RWPE1 (cell line): ENCODE data around the gene STPG4.

Source experiments
- CTCF ChIA-PET: fragments of 350-600 bp; sonication (Branson Sonifier 250); formaldehyde crosslinking; extraction: SDS; loops from one replicate; lab custom pipeline; 2021; lab: Yijun Ruan, JAX
- POLR2A ChIA-PET: fragments of 400-600 bp; formaldehyde crosslinking; extraction: SDS; loops from one replicate; lab custom pipeline; 2020; ENCODE audit warnings: antibody characterized with exemption; ENCODE audit not compliant: low non-redundant PET; lab: Yijun Ruan, JAX
- DNase-seq: peaks from one replicate; pipeline ENCODE4 v3.0.0; 2012; ENCODE audit warnings: low spot score
- H3K27ac ChIP-seq: fragments of 450-650 bp; 2 replicates; pipeline ENCODE4 v1.5.1; 2017
- TF ChIP-seq, protein P1 (sequence below): fragments of 450-650 bp; conservative IDR thresholded peaks from 2 replicates; pipeline ENCODE4 v1.5.1; 2017; ENCODE audit warnings: low read depth, mild to moderate bottlenecking

The STPG4 gene

GRCh38 chr2:47068981-47069627 is 86.0 kb downstream of the STPG4 start:
- CTCF ChIA-PET = interaction anchor here (1.7 kb wide), 1 partner anchor 254 kb away, joined by 8 read pairs; no protein-coding TSS in a partner anchor
- DNase-seq = no peak
- TF ChIP-seq, protein P1, sequence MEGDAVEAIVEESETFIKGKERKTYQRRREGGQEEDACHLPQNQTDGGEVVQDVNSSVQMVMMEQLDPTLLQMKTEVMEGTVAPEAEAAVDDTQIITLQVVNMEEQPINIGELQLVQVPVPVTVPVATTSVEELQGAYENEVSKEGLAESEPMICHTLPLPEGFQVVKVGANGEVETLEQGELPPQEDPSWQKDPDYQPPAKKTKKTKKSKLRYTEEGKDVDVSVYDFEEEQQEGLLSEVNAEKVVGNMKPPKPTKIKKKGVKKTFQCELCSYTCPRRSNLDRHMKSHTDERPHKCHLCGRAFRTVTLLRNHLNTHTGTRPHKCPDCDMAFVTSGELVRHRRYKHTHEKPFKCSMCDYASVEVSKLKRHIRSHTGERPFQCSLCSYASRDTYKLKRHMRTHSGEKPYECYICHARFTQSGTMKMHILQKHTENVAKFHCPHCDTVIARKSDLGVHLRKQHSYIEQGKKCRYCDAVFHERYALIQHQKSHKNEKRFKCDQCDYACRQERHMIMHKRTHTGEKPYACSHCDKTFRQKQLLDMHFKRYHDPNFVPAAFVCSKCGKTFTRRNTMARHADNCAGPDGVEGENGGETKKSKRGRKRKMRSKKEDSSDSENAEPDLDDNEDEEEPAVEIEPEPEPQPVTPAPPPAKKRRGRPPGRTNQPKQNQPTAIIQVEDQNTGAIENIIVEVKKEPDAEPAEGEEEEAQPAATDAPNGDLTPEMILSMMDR = no peak
- peak overlapping the region; percentile 83 for H3K27ac ChIP-seq
- POLR2A ChIA-PET = interaction anchor here (0.7 kb wide), 1 partner anchor 155 kb away, joined by 4 read pairs; no protein-coding TSS in a partner anchor

DNA sequence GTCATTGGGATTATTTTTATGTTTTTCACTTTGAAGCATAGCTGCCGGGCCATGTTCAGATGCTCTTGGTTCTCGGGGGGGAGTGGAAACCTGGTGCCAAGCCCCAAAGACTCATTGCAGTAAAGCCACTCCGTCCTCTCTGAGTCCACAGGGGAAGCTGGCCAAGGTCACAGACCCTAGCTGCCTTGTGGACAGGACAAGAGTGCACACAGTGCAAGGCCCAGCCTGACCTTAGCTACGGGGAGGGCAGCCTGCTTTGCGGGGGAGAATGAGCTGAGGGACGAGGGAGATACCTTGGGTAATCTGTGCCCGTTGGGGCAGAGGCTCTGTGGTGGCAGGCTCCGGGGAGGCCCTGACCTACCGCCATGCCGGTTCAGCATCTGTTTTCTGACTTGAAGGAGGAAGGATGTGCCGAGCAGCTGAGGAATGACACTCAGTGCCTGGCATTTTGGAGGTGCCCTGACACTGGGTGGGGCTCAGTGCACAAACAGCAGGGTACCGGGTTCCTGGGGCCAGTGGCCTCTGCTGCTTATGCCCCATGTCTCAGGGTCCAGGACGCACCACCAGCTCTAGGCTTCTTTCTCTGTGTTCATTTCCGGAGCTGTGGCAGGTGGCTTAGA is 87.2 kb downstream of the STPG4 start:
- TF ChIP-seq, protein P1 = no peak
- CTCF ChIA-PET = interaction anchor here (0.6 kb wide), 1 partner anchor 147 kb away, joined by 4 read pairs; no protein-coding TSS in a partner anchor
- POLR2A ChIA-PET = interaction anchor here (0.7 kb wide), 1 partner anchor 154 kb away, joined by 4 read pairs; no protein-coding TSS in a partner anchor
- DNase-seq = no peak
- peak overlapping the region; percentile 83 for H3K27ac ChIP-seq

DNA sequence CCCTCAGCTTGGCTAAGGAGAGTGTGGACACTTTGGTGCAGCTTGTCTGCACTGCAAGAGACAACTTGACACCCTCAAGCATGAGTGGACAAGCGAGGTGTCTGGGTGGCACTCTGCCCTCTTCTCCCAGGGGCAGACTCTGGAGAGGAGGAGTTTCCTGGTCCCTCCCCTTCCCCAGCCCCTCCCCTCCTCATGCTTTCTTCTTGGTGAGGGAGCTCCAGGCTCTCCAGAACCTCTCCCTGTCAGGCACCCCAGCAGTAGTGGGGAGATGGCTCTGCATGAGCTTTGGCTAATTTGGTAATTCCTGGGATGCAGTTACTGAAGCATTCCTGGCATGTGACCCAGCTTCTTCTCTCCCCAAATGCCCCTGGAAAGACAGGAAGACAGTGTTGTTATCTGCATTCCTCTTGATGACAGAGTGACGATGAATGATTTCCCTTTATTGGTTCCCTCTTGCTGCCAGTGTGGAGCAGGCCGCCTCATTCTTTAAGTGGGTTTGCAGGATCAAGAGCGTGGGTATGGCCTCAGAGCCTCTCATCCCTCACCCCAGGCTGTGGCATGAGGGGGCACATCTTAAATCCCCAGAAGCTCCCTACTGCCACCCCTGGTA is 89.2 kb downstream of the STPG4 start:
- peak overlapping the region; percentile 63 for H3K27ac ChIP-seq
- DNase-seq = peak; percentile 49
- ChIA-PET CTCF (no interaction called here), POLR2A (no interaction called here)
- TF ChIP-seq, protein P1 = no peak

DNA sequence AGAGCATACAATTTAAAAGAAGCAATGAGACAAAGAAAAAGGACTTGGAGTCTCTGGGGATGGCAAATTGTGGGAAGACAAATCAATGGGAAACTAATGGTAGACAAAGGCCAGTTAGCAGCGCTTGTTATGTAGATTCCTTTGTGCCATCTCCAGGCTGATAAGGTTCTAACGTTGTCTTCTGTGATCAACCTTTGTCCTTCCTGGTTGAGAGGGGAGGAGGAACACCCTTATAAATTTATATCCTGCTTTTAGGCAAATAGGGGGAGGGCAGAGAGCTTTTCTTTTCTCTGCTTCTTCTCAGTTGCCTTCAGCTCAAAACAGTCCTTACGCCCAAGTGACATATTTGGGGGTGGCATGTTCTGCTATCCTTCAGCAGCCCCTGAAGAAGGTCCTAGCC is 89.8 kb downstream of the STPG4 start:
- POLR2A ChIA-PET = no interaction called here
- TF ChIP-seq, protein P1 = no peak
- CTCF ChIA-PET = interaction anchor here (0.7 kb wide), 1 partner anchor 15 kb away, joined by 5 read pairs; no protein-coding TSS in a partner anchor
- H3K27ac ChIP-seq = peak overlapping the region; percentile 63
- no peak for DNase-seq

DNA sequence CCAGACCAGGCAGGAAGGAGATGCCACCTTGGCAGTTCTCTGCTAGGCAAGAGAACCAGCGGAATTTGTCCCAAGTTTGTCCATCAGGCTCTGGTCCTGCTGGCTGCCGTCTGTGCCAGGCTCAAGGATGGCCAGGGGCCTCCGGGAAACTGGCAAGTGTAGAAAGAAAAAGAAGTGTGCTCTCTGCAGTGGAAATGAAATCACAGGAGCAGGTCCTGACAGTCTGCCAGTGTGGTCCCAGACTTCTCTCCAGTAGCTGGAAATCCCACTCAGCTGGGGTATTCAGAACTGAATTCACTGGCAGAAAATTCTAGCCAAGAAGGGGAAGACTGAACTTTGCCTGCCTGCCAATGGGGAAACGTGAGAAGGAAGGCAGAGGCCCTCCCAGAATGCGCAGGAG is 91.0 kb downstream of the STPG4 start:
- DNase-seq = no peak
- TF ChIP-seq, protein P1 = no peak
- peak overlapping the region; percentile 20 for H3K27ac ChIP-seq
- POLR2A ChIA-PET = no interaction called here
- CTCF ChIA-PET = interaction anchor here (0.5 kb wide), 1 partner anchor 11 kb away, joined by 3 read pairs; no protein-coding TSS in a partner anchor

GRCh38 chr2:47063538-47063930 is 91.6 kb downstream of the STPG4 start:
- CTCF ChIA-PET = no interaction called here
- DNase-seq = no peak
- TF ChIP-seq, protein P1 = no peak
- POLR2A ChIA-PET = no interaction called here
- peak overlapping the region; percentile 20; the same call in 1 of the 2 replicates for H3K27ac ChIP-seq
